ENCODE measurements around the gene UTP25.
A peak's percentile ranks its signal among the peaks of the same experiment; 100 is the strongest.
"Not testable (repeated sequence)": the region's sequence is repeated elsewhere in the genome, so short reads cannot be mapped to it uniquely, and the experiment has no call there.

UTP25 gene

GRCh38 chr1:209900734-209901133 lies 73.0 kb downstream of the UTP25 start:
- peak; percentile 79 for DNase-seq

GRCh38 chr1:209901211-209901610 lies 73.4 kb downstream of the UTP25 start:
- no peak for DNase-seq

DNA sequence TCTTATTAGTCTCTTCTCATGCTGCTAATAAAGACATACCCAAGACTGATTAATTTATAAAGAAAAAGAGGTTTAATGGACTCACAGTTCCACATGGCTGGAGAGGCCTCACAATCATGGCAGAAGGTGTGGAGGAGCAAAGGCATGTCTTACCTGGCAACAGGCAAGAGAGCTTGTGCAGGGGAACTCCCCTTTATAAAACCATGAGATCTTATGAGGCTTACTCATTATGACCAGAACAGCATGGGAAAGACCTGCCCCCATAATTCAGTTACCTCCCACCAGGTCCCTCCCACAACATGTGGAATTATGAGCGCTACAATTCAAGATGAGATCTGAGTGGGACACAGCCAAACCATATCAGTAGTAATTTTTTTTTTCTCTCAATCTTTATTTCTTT lies 77.0 kb downstream of the UTP25 start:
- DNase-seq = not testable (repeated sequence)
